WTC11 (cell line): ENCODE measurements around the gene SEMA4G. TPM values are rescaled to one million over a fixed set of nuclear protein-coding genes. Genes with fewer than 3 reads are reported as not detected.

ENCODE experiments used
- CBFB ChIP-seq: sonication (generic); formaldehyde crosslinking; IDR thresholded peaks from 2 replicates; pipeline ENCODE4 v1.8.1; 2022; ENCODE audit warnings: mild to moderate bottlenecking, low read depth, missing genetic modification reagents
- E2F5 ChIP-seq: sonication (generic); formaldehyde crosslinking; IDR thresholded peaks from 2 replicates; pipeline ENCODE4 v1.8.1; 2022; ENCODE audit warnings: mild to moderate bottlenecking, moderate library complexity, missing genetic modification reagents
- ELF4 ChIP-seq: sonication (generic); formaldehyde crosslinking; IDR thresholded peaks from 2 replicates; pipeline ENCODE4 v1.8.1; 2022; ENCODE audit warnings: low read depth, mild to moderate bottlenecking, moderate library complexity, missing genetic modification reagents
- EMX1 ChIP-seq: fragments of 250-450 bp; sonication (Bioruptor Pico); IDR thresholded peaks from 2 replicates; pipeline ENCODE4 v1.8.0; 2021; ENCODE audit warnings: mild to moderate bottlenecking
- GTF2I ChIP-seq: fragments of 250-450 bp; sonication (Bioruptor Pico); conservative IDR thresholded peaks from 2 replicates; pipeline ENCODE4 v1.4.0; 2021; ENCODE audit warnings: mild to moderate bottlenecking
- IRF1 ChIP-seq: sonication (generic); formaldehyde crosslinking; IDR thresholded peaks from 2 replicates; pipeline ENCODE4 v1.8.0; 2023; ENCODE audit warnings: missing genetic modification reagents
- IRF2 ChIP-seq: sonication (generic); formaldehyde crosslinking; IDR thresholded peaks from 2 replicates; pipeline ENCODE4 v1.8.0; 2022; ENCODE audit warnings: low read depth, missing genetic modification reagents, borderline replicate concordance
- MAX ChIP-seq: sonication (generic); formaldehyde crosslinking; IDR thresholded peaks from 2 replicates; pipeline ENCODE4 v1.8.0; 2022; ENCODE audit warnings: mild to moderate bottlenecking, missing genetic modification reagents
- MLX ChIP-seq: sonication (generic); formaldehyde crosslinking; IDR thresholded peaks from 2 replicates; pipeline ENCODE4 v1.8.1; 2023; ENCODE audit warnings: mild to moderate bottlenecking, missing genetic modification reagents, moderate library complexity
- MYBL2 ChIP-seq: sonication (generic); formaldehyde crosslinking; IDR thresholded peaks from 2 replicates; pipeline ENCODE4 v1.8.1; 2023; ENCODE audit warnings: mild to moderate bottlenecking, moderate library complexity, missing genetic modification reagents
- NR1H2 ChIP-seq: sonication (generic); formaldehyde crosslinking; IDR thresholded peaks from 2 replicates; pipeline ENCODE4 v1.9.0; 2021; ENCODE audit warnings: mild to moderate bottlenecking, moderate library complexity, missing genetic modification reagents
- NR3C1 ChIP-seq: sonication (generic); formaldehyde crosslinking; conservative IDR thresholded peaks from 2 replicates; pipeline ENCODE4 v1.8.1; 2023; ENCODE audit warnings: low read depth, mild to moderate bottlenecking, missing genetic modification reagents
- OVOL2 ChIP-seq: fragments of 250-450 bp; sonication (Bioruptor Pico); IDR thresholded peaks from 2 replicates; pipeline ENCODE4 v1.9.0; 2021; ENCODE audit warnings: mild to moderate bottlenecking, borderline replicate concordance
- USF1 ChIP-seq: sonication (generic); formaldehyde crosslinking; IDR thresholded peaks from 2 replicates; pipeline ENCODE4 v1.8.0; 2022; ENCODE audit warnings: mild to moderate bottlenecking, missing genetic modification reagents
- ZNF232 ChIP-seq: sonication (generic); formaldehyde crosslinking; IDR thresholded peaks from 2 replicates; pipeline ENCODE4 v1.8.0; 2022; ENCODE audit warnings: mild to moderate bottlenecking, missing genetic modification reagents
- ZNF423 ChIP-seq: fragments of 250-450 bp; sonication (Bioruptor Pico); IDR thresholded peaks from 2 replicates; pipeline ENCODE4 v2.1.2; 2022; ENCODE audit warnings: mild to moderate bottlenecking, moderate library complexity
- total RNA-seq: library from RNA; stranded (reverse); gene quantifications from 3 replicates; pipeline ENCODE4 v1.2.3, GENCODE V29; 2021
- TF ChIP-seq, protein P1 (sequence below): sonication (generic); formaldehyde crosslinking; IDR thresholded peaks from 2 replicates; pipeline ENCODE4 v1.8.1; 2022; ENCODE audit warnings: low read depth, mild to moderate bottlenecking, moderate library complexity, missing genetic modification reagents, borderline replicate concordance
- TF ChIP-seq, protein P2 (sequence below): sonication (generic); formaldehyde crosslinking; IDR thresholded peaks from 2 replicates; pipeline ENCODE4 v1.8.0; 2023; ENCODE audit warnings: mild to moderate bottlenecking, missing genetic modification reagents
- TF ChIP-seq, protein P3 (sequence below): sonication (generic); formaldehyde crosslinking; IDR thresholded peaks from 2 replicates; pipeline ENCODE4 v1.8.1; 2023; ENCODE audit warnings: mild to moderate bottlenecking, moderate library complexity, missing genetic modification reagents
- TF ChIP-seq, protein P4 (sequence below): fragments of 200-600 bp; IDR thresholded peaks from 2 replicates; pipeline ENCODE4 v1.8.0; 2022; ENCODE audit warnings: antibody characterized with exemption
- TF ChIP-seq, protein P5 (sequence below): sonication (generic); formaldehyde crosslinking; conservative IDR thresholded peaks from 2 replicates; pipeline ENCODE4 v1.8.1; 2023; ENCODE audit warnings: mild to moderate bottlenecking, low read depth, missing genetic modification reagents, moderate library complexity
- TF ChIP-seq, protein P6 (sequence below): sonication (generic); formaldehyde crosslinking; IDR thresholded peaks from 2 replicates; pipeline ENCODE4 v1.8.1; 2023; ENCODE audit warnings: mild to moderate bottlenecking, missing genetic modification reagents, moderate library complexity

SEMA4G gene
- total RNA-seq, 1 experiment from 2014 or later, result 11.8 TPM

DNA sequence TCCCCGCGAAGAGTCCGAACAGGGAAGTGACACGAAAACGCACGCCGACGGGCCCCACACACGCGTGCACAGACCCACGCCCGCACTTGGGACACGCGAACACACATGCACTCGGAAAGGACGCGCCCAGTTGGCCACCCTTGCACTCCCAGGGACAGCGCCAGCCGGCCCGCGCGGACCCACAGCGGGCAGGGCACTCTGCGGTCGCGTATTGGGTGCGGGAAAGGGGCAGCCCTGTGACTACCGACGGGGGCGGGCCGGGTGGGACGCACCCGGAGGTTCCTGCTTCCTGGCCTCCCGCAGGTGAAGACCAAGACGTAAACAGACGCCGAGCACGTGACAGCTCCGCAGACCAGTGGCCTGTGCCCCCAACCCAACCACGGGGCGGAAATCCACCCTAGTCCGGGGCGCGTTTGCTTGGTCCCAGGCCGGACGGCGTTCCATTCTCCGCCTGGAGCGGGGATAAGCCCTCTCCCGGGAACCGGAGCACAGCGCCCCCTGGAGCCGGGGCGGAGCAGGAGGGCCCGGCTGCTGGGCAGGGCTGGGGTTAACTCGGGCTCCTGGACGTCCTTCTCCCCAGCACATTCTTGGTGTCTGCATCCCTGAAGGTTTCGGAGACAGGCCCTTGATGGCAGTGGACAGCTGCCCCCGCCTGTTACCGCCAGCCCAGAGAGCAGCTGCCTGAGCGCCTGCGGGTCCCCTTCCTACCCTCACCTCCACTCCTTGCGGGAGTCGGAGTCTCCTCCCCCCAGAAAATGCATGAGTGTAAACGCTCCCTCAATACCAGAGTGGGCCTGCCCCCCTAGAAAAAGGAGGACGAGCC lies 28.3 kb downstream of the SEMA4G start (continued):
- TF ChIP-seq E2F5 (CRISPR knock-in tag) (peak; percentile 69; the same call in 1 of the 2 replicates), IRF2 (CRISPR knock-in tag) (no peak), MAX (peak; percentile 44; the same call in 1 of the 2 replicates), MYBL2 (CRISPR knock-in tag) (no peak), GTF2I (no peak), ZNF423 (CRISPR knock-in tag) (no peak), ELF4 (CRISPR knock-in tag) (no peak), USF1 (peak; percentile 90), NR1H2 (CRISPR knock-in tag) (no peak), ZNF232 (CRISPR knock-in tag) (0 out of 2 replicates have a peak, but pooled peaks have one; percentile 47), NR3C1 (no peak), EMX1 (CRISPR knock-in tag) (0 out of 2 replicates have a peak, but pooled peaks have one; percentile 21), MLX (CRISPR knock-in tag) (no peak), IRF1 (CRISPR knock-in tag) (no peak), CBFB (peak; percentile 22), OVOL2 (CRISPR knock-in tag) (no peak)
- TF ChIP-seq, protein P1, sequence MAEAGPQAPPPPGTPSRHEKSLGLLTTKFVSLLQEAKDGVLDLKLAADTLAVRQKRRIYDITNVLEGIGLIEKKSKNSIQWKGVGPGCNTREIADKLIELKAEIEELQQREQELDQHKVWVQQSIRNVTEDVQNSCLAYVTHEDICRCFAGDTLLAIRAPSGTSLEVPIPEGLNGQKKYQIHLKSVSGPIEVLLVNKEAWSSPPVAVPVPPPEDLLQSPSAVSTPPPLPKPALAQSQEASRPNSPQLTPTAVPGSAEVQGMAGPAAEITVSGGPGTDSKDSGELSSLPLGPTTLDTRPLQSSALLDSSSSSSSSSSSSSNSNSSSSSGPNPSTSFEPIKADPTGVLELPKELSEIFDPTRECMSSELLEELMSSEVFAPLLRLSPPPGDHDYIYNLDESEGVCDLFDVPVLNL, result peak; percentile 42; the same call in 1 of the 2 replicates
- TF ChIP-seq, protein P2, sequence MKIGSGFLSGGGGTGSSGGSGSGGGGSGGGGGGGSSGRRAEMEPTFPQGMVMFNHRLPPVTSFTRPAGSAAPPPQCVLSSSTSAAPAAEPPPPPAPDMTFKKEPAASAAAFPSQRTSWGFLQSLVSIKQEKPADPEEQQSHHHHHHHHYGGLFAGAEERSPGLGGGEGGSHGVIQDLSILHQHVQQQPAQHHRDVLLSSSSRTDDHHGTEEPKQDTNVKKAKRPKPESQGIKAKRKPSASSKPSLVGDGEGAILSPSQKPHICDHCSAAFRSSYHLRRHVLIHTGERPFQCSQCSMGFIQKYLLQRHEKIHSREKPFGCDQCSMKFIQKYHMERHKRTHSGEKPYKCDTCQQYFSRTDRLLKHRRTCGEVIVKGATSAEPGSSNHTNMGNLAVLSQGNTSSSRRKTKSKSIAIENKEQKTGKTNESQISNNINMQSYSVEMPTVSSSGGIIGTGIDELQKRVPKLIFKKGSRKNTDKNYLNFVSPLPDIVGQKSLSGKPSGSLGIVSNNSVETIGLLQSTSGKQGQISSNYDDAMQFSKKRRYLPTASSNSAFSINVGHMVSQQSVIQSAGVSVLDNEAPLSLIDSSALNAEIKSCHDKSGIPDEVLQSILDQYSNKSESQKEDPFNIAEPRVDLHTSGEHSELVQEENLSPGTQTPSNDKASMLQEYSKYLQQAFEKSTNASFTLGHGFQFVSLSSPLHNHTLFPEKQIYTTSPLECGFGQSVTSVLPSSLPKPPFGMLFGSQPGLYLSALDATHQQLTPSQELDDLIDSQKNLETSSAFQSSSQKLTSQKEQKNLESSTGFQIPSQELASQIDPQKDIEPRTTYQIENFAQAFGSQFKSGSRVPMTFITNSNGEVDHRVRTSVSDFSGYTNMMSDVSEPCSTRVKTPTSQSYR (CRISPR knock-in tag), result peak; percentile 25; the same call in 1 of the 2 replicates
- TF ChIP-seq, protein P3, sequence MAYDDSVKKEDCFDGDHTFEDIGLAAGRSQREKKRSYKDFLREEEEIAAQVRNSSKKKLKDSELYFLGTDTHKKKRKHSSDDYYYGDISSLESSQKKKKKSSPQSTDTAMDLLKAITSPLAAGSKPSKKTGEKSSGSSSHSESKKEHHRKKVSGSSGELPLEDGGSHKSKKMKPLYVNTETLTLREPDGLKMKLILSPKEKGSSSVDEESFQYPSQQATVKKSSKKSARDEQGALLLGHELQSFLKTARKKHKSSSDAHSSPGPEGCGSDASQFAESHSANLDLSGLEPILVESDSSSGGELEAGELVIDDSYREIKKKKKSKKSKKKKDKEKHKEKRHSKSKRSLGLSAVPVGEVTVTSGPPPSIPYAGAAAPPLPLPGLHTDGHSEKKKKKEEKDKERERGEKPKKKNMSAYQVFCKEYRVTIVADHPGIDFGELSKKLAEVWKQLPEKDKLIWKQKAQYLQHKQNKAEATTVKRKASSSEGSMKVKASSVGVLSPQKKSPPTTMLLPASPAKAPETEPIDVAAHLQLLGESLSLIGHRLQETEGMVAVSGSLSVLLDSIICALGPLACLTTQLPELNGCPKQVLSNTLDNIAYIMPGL, result peak; percentile 99
- TF ChIP-seq, protein P4, sequence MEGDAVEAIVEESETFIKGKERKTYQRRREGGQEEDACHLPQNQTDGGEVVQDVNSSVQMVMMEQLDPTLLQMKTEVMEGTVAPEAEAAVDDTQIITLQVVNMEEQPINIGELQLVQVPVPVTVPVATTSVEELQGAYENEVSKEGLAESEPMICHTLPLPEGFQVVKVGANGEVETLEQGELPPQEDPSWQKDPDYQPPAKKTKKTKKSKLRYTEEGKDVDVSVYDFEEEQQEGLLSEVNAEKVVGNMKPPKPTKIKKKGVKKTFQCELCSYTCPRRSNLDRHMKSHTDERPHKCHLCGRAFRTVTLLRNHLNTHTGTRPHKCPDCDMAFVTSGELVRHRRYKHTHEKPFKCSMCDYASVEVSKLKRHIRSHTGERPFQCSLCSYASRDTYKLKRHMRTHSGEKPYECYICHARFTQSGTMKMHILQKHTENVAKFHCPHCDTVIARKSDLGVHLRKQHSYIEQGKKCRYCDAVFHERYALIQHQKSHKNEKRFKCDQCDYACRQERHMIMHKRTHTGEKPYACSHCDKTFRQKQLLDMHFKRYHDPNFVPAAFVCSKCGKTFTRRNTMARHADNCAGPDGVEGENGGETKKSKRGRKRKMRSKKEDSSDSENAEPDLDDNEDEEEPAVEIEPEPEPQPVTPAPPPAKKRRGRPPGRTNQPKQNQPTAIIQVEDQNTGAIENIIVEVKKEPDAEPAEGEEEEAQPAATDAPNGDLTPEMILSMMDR, result peak; percentile 93
- TF ChIP-seq, protein P5, sequence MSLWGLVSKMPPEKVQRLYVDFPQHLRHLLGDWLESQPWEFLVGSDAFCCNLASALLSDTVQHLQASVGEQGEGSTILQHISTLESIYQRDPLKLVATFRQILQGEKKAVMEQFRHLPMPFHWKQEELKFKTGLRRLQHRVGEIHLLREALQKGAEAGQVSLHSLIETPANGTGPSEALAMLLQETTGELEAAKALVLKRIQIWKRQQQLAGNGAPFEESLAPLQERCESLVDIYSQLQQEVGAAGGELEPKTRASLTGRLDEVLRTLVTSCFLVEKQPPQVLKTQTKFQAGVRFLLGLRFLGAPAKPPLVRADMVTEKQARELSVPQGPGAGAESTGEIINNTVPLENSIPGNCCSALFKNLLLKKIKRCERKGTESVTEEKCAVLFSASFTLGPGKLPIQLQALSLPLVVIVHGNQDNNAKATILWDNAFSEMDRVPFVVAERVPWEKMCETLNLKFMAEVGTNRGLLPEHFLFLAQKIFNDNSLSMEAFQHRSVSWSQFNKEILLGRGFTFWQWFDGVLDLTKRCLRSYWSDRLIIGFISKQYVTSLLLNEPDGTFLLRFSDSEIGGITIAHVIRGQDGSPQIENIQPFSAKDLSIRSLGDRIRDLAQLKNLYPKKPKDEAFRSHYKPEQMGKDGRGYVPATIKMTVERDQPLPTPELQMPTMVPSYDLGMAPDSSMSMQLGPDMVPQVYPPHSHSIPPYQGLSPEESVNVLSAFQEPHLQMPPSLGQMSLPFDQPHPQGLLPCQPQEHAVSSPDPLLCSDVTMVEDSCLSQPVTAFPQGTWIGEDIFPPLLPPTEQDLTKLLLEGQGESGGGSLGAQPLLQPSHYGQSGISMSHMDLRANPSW (CRISPR knock-in tag), result no peak
- TF ChIP-seq, protein P6, sequence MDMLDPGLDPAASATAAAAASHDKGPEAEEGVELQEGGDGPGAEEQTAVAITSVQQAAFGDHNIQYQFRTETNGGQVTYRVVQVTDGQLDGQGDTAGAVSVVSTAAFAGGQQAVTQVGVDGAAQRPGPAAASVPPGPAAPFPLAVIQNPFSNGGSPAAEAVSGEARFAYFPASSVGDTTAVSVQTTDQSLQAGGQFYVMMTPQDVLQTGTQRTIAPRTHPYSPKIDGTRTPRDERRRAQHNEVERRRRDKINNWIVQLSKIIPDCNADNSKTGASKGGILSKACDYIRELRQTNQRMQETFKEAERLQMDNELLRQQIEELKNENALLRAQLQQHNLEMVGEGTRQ (CRISPR knock-in tag), result peak; percentile 92
